MM.1S (cell line): Measurements from ENCODE around the gene AGAP1.

Experiments used
- EZH2 ChIP-seq: fragments of 300-600 bp; sonication (generic); optimal IDR thresholded peaks from 2 replicates; pipeline ENCODE3; 2017; ENCODE audit warnings: low read depth, mild to moderate bottlenecking, antibody characterized with exemption, low read length, mixed read lengths
- EZH2phosphoT487 ChIP-seq: fragments of 300-600 bp; sonication (generic); IDR thresholded peaks from 2 replicates; pipeline ENCODE4 v1.6.1; 2018; ENCODE audit warnings: antibody characterized with exemption, low read length
- TF ChIP-seq, protein P1 (sequence below): fragments of 300-600 bp; sonication (generic); IDR thresholded peaks from 2 replicates; pipeline ENCODE4 v1.5.1; 2016; ENCODE audit warnings: antibody characterized with exemption, low read length, mixed read lengths

DNA sequence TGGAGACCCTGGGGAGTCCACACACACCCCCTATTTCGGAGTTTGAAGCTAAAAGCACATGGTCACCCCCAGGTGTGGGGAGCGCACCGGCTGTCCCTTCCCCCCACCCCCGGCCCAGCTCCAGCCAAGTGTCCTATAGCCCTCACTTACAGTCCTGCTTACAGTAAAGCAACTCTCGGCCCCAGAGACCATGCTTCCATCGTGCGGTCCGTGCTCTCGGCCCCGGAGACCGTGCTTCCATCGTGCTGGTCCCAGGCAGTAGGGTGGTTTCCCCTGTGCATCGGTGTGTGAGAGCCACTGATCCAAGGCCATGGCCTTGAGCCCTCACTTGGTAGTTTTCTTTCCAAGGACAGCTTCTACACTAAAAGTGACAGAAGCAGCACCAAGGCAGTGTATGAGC, 625.6 kb downstream of the AGAP1 start:
- TF ChIP-seq, protein P1, sequence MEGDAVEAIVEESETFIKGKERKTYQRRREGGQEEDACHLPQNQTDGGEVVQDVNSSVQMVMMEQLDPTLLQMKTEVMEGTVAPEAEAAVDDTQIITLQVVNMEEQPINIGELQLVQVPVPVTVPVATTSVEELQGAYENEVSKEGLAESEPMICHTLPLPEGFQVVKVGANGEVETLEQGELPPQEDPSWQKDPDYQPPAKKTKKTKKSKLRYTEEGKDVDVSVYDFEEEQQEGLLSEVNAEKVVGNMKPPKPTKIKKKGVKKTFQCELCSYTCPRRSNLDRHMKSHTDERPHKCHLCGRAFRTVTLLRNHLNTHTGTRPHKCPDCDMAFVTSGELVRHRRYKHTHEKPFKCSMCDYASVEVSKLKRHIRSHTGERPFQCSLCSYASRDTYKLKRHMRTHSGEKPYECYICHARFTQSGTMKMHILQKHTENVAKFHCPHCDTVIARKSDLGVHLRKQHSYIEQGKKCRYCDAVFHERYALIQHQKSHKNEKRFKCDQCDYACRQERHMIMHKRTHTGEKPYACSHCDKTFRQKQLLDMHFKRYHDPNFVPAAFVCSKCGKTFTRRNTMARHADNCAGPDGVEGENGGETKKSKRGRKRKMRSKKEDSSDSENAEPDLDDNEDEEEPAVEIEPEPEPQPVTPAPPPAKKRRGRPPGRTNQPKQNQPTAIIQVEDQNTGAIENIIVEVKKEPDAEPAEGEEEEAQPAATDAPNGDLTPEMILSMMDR = no peak
- TF ChIP-seq EZH2phosphoT487 (no peak), EZH2 (no peak)
